ENCODE data around the gene ATAD3B.
"Not testable (repeated sequence)": the region's sequence is repeated elsewhere in the genome, so short reads cannot be mapped to it uniquely, and the experiment has no call there.

The ATAD3B gene

GRCh38 chr1:1529936-1530335, 58.4 kb downstream of the ATAD3B start:
- no peak for DNase-seq (ENCODE audit: low spot score)
- no peak for FAIRE-seq

GRCh38 chr1:1531947-1532346, 60.4 kb downstream of the ATAD3B start:
- no peak for DNase-seq (ENCODE audit: low spot score)

DNA sequence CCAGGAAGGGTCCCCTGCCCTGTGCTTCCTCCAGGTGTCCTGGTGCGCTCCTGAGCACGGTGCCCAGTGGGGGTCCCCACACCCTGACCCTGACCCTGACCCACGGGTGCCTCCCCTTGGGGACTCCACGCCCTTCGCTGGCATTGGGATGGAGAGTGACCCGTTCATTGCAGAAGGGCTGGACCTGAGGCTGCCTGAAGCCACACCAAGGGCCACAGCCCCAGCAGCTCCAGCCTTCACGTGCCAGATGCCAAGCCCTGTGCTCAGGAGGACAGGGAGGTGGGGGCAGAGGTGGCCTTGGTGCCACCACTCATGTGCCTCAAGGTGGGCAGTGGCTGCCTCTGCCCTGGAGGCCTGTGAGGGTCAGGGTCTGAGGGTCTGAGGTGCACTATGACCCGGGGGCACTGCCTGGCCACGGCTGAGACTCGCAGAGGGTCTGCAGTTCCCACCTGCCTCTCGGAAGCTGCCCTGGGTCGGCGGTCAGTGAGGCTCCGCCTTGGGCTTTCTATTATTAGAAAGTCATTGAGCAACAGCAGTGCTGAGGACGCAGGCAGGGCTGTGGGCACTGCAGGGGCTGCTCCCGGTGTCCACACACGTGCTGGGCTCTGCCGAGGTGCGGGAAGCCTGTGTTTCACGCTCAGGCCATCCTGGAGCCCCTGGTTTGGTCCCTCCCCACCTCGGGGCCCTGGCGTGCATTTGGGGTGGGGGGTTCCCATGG, 61.8 kb downstream of the ATAD3B start:
- not testable (repeated sequence) for FAIRE-seq; DNase-seq (ENCODE audit: low spot score)

More at GRCh38 chr1:1531947-1532346, 60.4 kb downstream of the ATAD3B start:
- no peak for FAIRE-seq

GRCh38 chr1:1533894-1534291, 62.3 kb downstream of the ATAD3B start:
- not testable (repeated sequence) for FAIRE-seq

GRCh38 chr1:1534401-1535154, 63.0 kb downstream of the ATAD3B start:
- FAIRE-seq (no peak), DNase-seq (ENCODE audit: low spot score) (no peak)

More at GRCh38 chr1:1533894-1534291, 62.3 kb downstream of the ATAD3B start:
- DNase-seq (ENCODE audit: low spot score): not testable (repeated sequence)

GRCh38 chr1:1535201-1536018, 63.8 kb downstream of the ATAD3B start:
- DNase-seq (ENCODE audit: low spot score) (no peak), FAIRE-seq (no peak)

DNA sequence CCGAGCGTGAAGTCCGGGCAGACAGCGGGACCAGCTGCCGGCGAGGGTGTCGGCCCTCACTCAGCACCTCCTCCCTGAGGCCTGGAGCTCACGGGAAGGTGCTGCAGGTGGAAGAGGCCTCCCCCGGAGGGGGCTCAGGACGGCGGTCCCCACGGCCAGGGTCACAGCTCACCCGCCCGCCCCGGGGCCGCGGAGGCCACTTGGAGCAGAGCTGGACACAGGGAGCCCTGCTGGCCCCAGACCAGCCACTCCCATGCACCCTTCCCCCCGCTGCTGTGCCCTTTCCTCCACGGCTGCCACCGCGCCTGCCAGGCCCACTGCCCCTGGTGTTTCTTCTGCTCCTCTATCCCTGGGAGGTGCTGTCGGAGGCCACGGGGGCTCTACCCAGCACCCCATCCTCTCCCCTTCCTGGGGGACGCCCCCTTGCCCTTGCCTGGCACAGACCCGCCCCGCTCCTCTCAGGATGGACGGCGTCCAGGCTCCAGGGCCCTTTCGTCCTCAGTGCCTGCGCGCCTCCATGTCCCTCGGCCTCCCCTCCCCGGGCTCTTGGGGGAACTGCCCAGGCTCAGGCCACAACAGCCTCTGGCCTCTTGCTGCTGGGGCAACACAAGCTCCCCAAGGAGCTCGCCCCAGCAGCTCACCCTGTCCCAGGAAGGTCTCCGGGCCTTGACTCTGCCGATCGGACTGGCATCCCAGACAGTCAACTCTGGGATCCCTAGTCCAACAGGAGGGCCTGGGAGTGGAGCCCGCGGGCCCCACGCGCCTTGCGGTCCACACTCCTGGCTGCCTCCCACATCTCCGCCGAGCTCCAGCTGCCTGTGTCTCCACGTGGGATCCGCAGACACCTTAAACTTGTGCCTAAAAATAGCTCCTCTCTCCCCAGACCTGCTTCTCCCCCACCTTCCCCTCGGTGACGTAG, 64.7 kb downstream of the ATAD3B start:
- FAIRE-seq: no peak
- DNase-seq (ENCODE audit: low spot score): no peak

DNA sequence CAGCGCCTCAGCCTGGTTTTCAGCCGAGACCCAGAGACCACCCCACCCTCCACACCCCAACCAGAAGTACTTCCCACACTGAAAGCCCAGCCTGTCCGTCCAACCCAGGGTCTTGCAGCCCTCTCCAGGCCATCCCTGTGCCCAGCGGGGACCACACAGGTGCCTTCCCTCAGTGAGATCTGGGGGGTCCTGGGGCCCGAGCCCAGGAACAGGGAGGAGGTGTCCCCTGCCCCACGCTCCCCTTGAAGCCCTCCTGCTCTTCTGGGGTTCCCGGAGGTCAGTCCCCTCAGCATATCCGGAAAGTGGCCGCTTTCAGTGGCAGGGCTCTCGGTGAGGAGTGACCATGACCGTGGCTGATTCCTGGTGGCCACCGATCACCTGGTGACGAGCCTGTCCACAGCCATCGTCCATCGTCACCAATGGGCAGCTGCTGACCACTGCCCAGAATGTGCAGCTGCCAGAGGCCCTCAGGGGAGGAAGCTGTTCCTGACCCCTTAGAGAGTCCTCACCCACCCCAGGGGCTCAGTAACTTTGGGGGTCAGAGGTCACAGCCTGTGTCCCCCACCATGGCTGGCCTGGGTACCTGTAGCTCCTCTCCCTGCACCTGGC, 65.5 kb downstream of the ATAD3B start:
- no peak for FAIRE-seq
- no peak for DNase-seq (ENCODE audit: low spot score)

DNA sequence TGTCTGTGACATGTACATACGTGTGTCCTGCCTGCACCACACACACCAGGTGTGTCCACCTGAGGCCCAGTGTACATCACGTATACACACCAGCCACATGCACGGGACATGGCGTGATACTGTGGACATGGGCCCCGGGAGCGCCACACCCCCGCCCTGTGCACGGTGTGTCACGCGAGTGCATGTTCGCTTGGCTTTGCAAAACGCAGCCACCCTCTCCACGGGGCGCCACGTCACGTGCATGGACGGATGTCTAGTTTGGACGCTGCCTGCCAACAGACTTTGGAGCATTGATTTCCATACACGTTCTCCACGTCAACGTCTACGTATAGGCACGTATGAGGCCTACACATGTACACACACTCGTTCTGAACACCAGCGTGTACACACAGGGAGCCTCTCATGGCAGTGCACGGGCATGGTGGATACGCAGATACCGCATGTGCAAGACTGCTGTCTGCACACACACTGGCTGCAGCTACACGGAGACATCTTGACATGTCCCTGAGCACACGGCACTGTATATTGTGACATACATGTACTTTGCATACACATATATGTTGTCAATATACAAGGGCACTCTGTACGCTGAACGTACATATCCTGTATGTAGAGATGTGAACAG, 66.2 kb downstream of the ATAD3B start:
- DNase-seq (ENCODE audit: low spot score) (no peak), FAIRE-seq (no peak)

- DNase-seq (ENCODE audit: low spot score) (no peak), FAIRE-seq (no peak)
Measured at GRCh38 chr1:1538334-1538733, 66.8 kb downstream of the ATAD3B start.

DNA sequence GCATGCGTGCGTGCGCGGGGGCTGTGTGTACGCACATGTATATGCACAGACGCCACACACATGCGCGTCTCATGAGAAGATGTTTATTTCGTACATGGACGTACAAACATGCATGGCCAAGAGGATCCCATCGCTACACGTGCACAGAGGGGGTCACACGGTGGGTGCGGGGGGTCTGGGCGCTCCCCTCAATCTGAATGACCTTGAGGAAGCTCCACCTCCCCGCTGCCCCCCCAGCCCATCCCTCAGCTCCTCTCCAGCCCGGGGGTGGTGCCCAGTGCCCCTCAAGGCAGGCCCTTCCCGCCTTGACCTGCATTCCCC, 67.4 kb downstream of the ATAD3B start:
- no peak for FAIRE-seq
- no peak for DNase-seq (ENCODE audit: low spot score)

GRCh38 chr1:1539310-1540089, 67.9 kb downstream of the ATAD3B start:
- FAIRE-seq: no peak

DNA sequence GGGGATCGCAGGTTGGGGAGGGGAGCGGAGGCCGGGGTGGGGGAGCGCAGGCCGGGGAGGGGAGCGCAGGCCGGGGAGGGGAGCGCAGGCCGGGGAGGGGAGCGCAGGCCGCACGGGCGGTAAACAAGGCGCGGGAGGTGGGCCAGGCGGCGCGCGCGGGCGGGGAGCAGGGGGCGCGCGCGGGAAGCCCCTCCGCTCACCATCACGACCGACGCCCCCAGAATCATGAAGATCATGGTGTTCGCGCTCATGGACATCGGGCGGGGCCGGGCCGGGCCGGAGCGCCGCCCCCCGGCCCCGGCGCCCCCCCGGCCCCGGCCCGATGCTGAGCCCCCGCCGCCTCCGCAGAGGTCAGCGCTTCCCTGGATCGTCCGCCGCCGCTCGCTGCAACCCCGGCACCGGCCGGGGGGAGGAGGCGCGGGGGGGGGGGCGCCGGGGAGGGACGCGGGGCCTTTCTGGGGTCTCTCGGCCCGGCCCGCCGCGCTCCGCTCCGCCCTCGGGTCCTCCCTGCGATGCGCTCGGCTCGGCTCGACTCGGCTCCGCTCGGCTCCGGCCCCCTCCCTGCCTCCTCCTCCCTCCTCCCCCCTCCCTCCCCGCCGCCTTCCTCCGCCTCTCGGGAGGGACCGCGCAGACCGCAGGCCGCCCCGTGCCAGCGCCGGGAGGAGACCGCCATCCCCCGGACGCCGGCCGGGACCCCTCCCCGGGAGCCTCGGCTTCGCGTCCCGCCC, 68.7 kb downstream of the ATAD3B start, which contains the start of gene TMEM240:
Gene TMEM240 (minus strand): TSS at position 535 of the 728 bp plus-strand sequence. CDS start 278 bp downstream, at position 257.
- DNase-seq (ENCODE audit: low spot score) (no peak), FAIRE-seq (no peak)

More at GRCh38 chr1:1539310-1540089, 67.9 kb downstream of the ATAD3B start:
- no peak for DNase-seq (ENCODE audit: low spot score)

DNA sequence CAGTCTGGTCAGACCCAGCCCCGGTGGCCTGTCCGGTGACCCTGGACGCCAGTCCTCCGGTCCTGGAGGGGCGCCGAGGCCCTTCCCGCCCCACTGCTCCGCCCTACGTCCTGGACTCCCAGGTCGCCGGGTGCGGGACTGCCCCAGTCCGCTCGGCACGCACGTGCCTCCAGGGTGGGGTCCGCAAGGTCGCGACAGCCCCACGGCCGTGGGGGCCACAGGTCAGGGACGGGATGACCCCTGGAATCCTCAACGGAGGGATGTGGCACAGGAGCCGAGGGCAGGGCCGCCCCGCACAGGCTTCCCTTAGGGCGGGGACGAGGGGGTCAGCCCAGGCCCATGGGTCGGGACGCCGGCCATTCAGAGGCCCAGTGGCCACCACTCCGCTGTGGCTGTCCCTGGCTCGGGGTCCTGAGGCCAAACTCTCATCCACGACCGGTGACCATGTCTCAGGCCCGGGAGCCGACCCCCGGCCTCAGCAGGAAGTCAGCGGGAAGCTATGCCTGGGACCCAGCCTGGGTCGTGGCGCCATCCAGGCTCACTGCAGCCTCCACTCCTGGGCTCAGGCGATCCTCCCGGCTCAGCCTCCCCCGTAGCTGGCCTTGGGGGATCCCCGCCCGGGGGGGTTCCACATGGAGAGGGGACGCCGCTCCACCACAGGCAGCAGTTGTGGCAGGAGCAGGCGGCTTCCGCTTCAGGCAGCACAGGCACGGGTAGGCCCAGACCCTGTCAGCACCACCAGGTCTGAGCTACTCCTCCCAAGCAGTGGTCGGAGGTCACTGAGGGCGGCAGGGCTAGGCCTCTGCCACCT, 69.5 kb downstream of the ATAD3B start:
- FAIRE-seq (no peak), DNase-seq (ENCODE audit: low spot score) (no peak)

DNA sequence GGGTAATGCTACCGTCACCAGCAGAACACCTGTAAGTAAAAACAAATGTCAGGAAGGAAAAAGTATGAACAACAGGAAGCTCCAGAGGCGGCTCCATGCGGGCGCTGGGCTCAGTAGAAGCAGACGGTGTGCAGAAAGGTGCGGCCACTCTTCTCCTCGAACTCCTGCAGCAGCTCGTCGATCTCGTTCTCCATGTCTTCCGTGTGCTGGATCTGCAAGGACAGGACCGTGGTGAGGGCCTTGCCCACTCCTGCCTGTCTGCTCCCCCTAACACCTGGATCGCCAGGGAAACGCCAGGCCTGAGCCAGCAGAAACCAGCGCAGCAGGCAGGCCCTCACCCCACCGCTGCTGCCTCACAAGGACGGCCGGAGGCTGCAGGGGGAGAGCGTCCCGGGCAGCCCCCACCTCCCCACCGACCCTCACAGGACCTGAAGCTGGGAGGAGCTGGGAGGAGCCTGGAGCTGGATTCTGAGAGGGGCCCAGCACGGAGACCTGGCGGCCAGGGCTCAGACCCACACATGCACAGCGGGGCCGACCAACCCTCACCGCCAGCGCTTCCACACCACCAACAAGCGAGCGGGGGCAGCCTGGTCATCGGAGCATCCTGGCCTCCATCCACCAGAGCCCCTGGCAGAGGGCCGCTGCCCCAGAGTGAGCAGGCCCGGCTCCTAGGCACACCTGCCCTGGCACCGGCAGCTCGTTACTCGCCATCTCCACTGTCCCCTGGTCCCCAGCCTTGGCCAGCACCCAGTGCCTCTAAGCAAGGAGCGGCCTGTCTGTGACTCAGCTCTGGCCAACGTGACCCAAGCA, 70.6 kb downstream of the ATAD3B start:
- no peak for FAIRE-seq
- no peak for DNase-seq (ENCODE audit: low spot score)

GRCh38 chr1:1542766-1543705, 71.5 kb downstream of the ATAD3B start:
- DNase-seq (ENCODE audit: low spot score) (no peak), FAIRE-seq (no peak)

Data from RCC 7860 (cell line).